GM19351 (cell line): Measurements from ENCODE around the gene SIGLEC6.

Source experiments
- ATAC-seq: cut with Tn5 transposase; IDR thresholded peaks from one replicate; pipeline ENCODE4 v1.9.1; 2021; ENCODE audit warnings: mild to moderate bottlenecking, moderate library complexity; ENCODE audit not compliant: unreplicated experiment

Gene SIGLEC6

GRCh38 chr19:51478381-51479234 is 52.9 kb downstream of the SIGLEC6 start, which contains the start of gene CEACAM18:
TSS of gene CEACAM18 (plus strand) at chr19:51478539.
- no peak for ATAC-seq

- ATAC-seq, result no peak
These were observed 54.1 kb downstream of the SIGLEC6 start for GRCh38 chr19:51477344-51477743.

- ATAC-seq, result no peak
These were observed 55.3 kb downstream of the SIGLEC6 start for GRCh38 chr19:51476164-51476563.

GRCh38 chr19:51473009-51473707 is 58.3 kb downstream of the SIGLEC6 start:
- ATAC-seq, result no peak

- no peak for ATAC-seq
These were observed 58.9 kb downstream of the SIGLEC6 start for GRCh38 chr19:51472607-51473006.

- no peak for ATAC-seq
These were observed 59.9 kb downstream of the SIGLEC6 start for GRCh38 chr19:51471527-51471926.

- no peak for ATAC-seq
These were observed 60.5 kb downstream of the SIGLEC6 start for GRCh38 chr19:51470966-51471365.

- ATAC-seq, result no peak
These were observed 61.8 kb downstream of the SIGLEC6 start for GRCh38 chr19:51469629-51470028.

GRCh38 chr19:51469162-51469561 is 62.3 kb downstream of the SIGLEC6 start:
- no peak for ATAC-seq

GRCh38 chr19:51468545-51468920 is 62.9 kb downstream of the SIGLEC6 start:
- no peak for ATAC-seq

- ATAC-seq, result no peak
These were observed 63.5 kb downstream of the SIGLEC6 start for GRCh38 chr19:51467864-51468544.
